Measurements from ENCODE around the gene CPNE8. TPM values are rescaled to one million over a fixed set of nuclear protein-coding genes. Genes with fewer than 3 reads are reported as not detected.

CPNE8 gene
- total RNA-seq, 4 donors from 2014 or later: 11.1 to 35.2 (median 16.7) TPM

GRCh38 chr12:38895446-38895845, 9.9 kb downstream of the CPNE8 start:
- H3K36me3 ChIP-seq: no peaks in the 10 kb centered on the region
- H3K27ac ChIP-seq: no peak overlapping the region
- H3K4me1 ChIP-seq: no peaks in the 10 kb centered on the region
- intact Hi-C loops (cut with DNase I; ENCODE audit: low total_unique reads): no loop called here
- DNase-seq: no peak
- TF ChIP-seq POLR2A (IDR thresholded peaks at IDR 0.05) (no peak), CTCF (IDR thresholded peaks at IDR 0.05) (no peak)
- H3K4me3 ChIP-seq: no peak overlapping the region
- no peaks in the 10 kb centered on the region for H3K27me3 ChIP-seq
- H3K9me3 ChIP-seq: no peaks in the 10 kb centered on the region

- no peaks in the 10 kb centered on the region for H3K4me1 ChIP-seq
- H3K27ac ChIP-seq: no peak overlapping the region
- intact Hi-C loops (cut with DNase I; ENCODE audit: low total_unique reads): no loop called here
- no peaks in the 10 kb centered on the region for H3K27me3 ChIP-seq
- H3K9me3 ChIP-seq: no peaks in the 10 kb centered on the region
- no peak overlapping the region for H3K4me3 ChIP-seq
- no peak for TF ChIP-seq CTCF (IDR thresholded peaks at IDR 0.05)
- no peak for TF ChIP-seq POLR2A (IDR thresholded peaks at IDR 0.05)
- H3K36me3 ChIP-seq: no peaks in the 10 kb centered on the region
- DNase-seq: no peak
Observed at GRCh38 chr12:38892976-38893375, 12.4 kb downstream of the CPNE8 start.

- no peaks in the 10 kb centered on the region for H3K4me1 ChIP-seq
- TF ChIP-seq POLR2A (IDR thresholded peaks at IDR 0.05) (no peak), CTCF (IDR thresholded peaks at IDR 0.05) (no peak)
- no peaks in the 10 kb centered on the region for H3K27me3 ChIP-seq
- no peak for DNase-seq
- no peak overlapping the region for H3K27ac ChIP-seq
- intact Hi-C loops (cut with DNase I; ENCODE audit: low total_unique reads): no loop called here
- H3K36me3 ChIP-seq: no peaks in the 10 kb centered on the region
- no peak overlapping the region for H3K4me3 ChIP-seq
- no peaks in the 10 kb centered on the region for H3K9me3 ChIP-seq
Observed at GRCh38 chr12:38892087-38892786, 13.2 kb downstream of the CPNE8 start.

- intact Hi-C loops (cut with DNase I; ENCODE audit: low total_unique reads): no loop called here
- DNase-seq: no peak
- H3K4me1 ChIP-seq: no peaks in the 10 kb centered on the region
- H3K27ac ChIP-seq: no peak overlapping the region
- TF ChIP-seq CTCF (IDR thresholded peaks at IDR 0.05) (no peak), POLR2A (IDR thresholded peaks at IDR 0.05) (no peak)
- no peaks in the 10 kb centered on the region for H3K36me3 ChIP-seq
- no peaks in the 10 kb centered on the region for H3K27me3 ChIP-seq
- no peak overlapping the region for H3K4me3 ChIP-seq
- no peaks in the 10 kb centered on the region for H3K9me3 ChIP-seq
Observed at GRCh38 chr12:38890102-38890855, 15.1 kb downstream of the CPNE8 start.

GRCh38 chr12:38889297-38889815, 16.0 kb downstream of the CPNE8 start:
- intact Hi-C loops (cut with DNase I; ENCODE audit: low total_unique reads): no loop called here
- Histone ChIP-seq H3K4me1 (no peaks in the 10 kb centered on the region), H3K4me3 (no peak overlapping the region), H3K9me3 (no peaks in the 10 kb centered on the region), H3K27ac (no peak overlapping the region), H3K36me3 (no peaks in the 10 kb centered on the region), H3K27me3 (no peaks in the 10 kb centered on the region)
- no peak for TF ChIP-seq POLR2A (IDR thresholded peaks at IDR 0.05)
- TF ChIP-seq CTCF (IDR thresholded peaks at IDR 0.05): no peak
- DNase-seq: no peak
